ENCODE results near the gene HDAC5. TPM values are rescaled to one million over a fixed set of nuclear protein-coding genes. Genes with fewer than 3 reads are reported as not detected.

Gene HDAC5
- total RNA-seq, 1 experiment from 2014 or later: 16.9 TPM

- Histone ChIP-seq H3K27ac (ENCODE audit: low read depth, low read length, poor library complexity, severe bottlenecking) (no peak within 1 kb of the TSS), H3K27me3 (replicated peaks; ENCODE audit: insufficient read depth, low read depth, low read length, poor library complexity) (no peaks in the 10 kb centered on the region), H3K36me3 (ENCODE audit: insufficient read depth, low read length, poor library complexity, severe bottlenecking) (no peaks in the 10 kb centered on the region), H3K4me1 (ENCODE audit: insufficient read depth, low read length, poor library complexity, severe bottlenecking) (no peaks in the 10 kb centered on the region), H3K9me3 (ENCODE audit: low read depth, low read length, poor library complexity, severe bottlenecking) (no peaks in the 10 kb centered on the region), H3K4me3 (ENCODE audit: low read depth, low read length, poor library complexity, severe bottlenecking) (no peak within 1 kb of the TSS)
- CTCF ChIA-PET: interaction anchor here (0.6 kb wide), 2 partner anchors 1002 to 1487 kb away, joined by 4 to 17 read pairs; no protein-coding TSS in a partner anchor
- intact Hi-C loops (cut with micrococcal nuclease; ENCODE audit: unreplicated experiment): loop anchor here (5.0 kb wide), 1 partner anchor 228 kb away; the partner anchor contains the start of gene PPY
- no TSS peak for BruUV-seq (replicated peaks)
- no peak for DNase-seq (ENCODE audit: low spot score)
- no peak for TF ChIP-seq EZH2 (IDR thresholded peaks at IDR 0.05; ENCODE audit: borderline replicate concordance, low read depth, low read length, poor library complexity, severe bottlenecking)
- no peak for TF ChIP-seq CTCF (conservative IDR thresholded peaks at IDR 0.05; ENCODE audit: low read depth, low read length)
- POLR2A ChIA-PET (ENCODE audit: low non-redundant PET): no interaction called here
Observed at GRCh38 chr17:44170499-44171201, 47.2 kb upstream of the HDAC5 start, which contains the start of gene ASB16. TSS of gene ASB16 (plus strand) at chr17:44170704. CDS start at chr17:44170790, 86 bp downstream.

- Histone ChIP-seq H3K4me1 (ENCODE audit: insufficient read depth, low read length, poor library complexity, severe bottlenecking) (no peaks in the 10 kb centered on the region), H3K27me3 (replicated peaks; ENCODE audit: insufficient read depth, low read depth, low read length, poor library complexity) (no peaks in the 10 kb centered on the region), H3K36me3 (ENCODE audit: insufficient read depth, low read length, poor library complexity, severe bottlenecking) (no peaks in the 10 kb centered on the region), H3K4me3 (ENCODE audit: low read depth, low read length, poor library complexity, severe bottlenecking) (no peak overlapping the region), H3K27ac (ENCODE audit: low read depth, low read length, poor library complexity, severe bottlenecking) (no peak overlapping the region), H3K9me3 (ENCODE audit: low read depth, low read length, poor library complexity, severe bottlenecking) (no peaks in the 10 kb centered on the region)
- intact Hi-C loops (cut with micrococcal nuclease; ENCODE audit: unreplicated experiment): loop anchor here (5.0 kb wide), 1 partner anchor 228 kb away; the partner anchor contains the start of gene PPY
- CTCF ChIA-PET: no interaction called here
- no peak for DNase-seq (ENCODE audit: low spot score)
- POLR2A ChIA-PET (ENCODE audit: low non-redundant PET): no interaction called here
- TF ChIP-seq CTCF (conservative IDR thresholded peaks at IDR 0.05; ENCODE audit: low read depth, low read length): no peak
- no peak for TF ChIP-seq EZH2 (IDR thresholded peaks at IDR 0.05; ENCODE audit: borderline replicate concordance, low read depth, low read length, poor library complexity, severe bottlenecking)
- BruUV-seq (replicated peaks): no TSS peak
Observed at GRCh38 chr17:44170135-44170498, 46.7 kb upstream of the HDAC5 start.

GRCh38 chr17:44167181-44167861 lies 43.9 kb upstream of the HDAC5 start:
- H3K27me3 ChIP-seq (replicated peaks; ENCODE audit: insufficient read depth, low read depth, low read length, poor library complexity): no peaks in the 10 kb centered on the region
- POLR2A ChIA-PET (ENCODE audit: low non-redundant PET): no interaction called here

More at GRCh38 chr17:44167181-44167861, 43.9 kb upstream of the HDAC5 start:
- Histone ChIP-seq H3K4me3 (ENCODE audit: low read depth, low read length, poor library complexity, severe bottlenecking) (no peak overlapping the region), H3K9me3 (ENCODE audit: low read depth, low read length, poor library complexity, severe bottlenecking) (no peaks in the 10 kb centered on the region), H3K36me3 (ENCODE audit: insufficient read depth, low read length, poor library complexity, severe bottlenecking) (peaks cover under 1% of the 10 kb centered on the region), H3K27ac (ENCODE audit: low read depth, low read length, poor library complexity, severe bottlenecking) (no peak overlapping the region), H3K4me1 (ENCODE audit: insufficient read depth, low read length, poor library complexity, severe bottlenecking) (no peaks in the 10 kb centered on the region)
- CTCF ChIA-PET: interaction anchor here (0.6 kb wide), 2 partner anchors 211 to 223 kb away, joined by 3 to 7 read pairs; no protein-coding TSS in a partner anchor
- intact Hi-C loops (cut with micrococcal nuclease; ENCODE audit: unreplicated experiment): no loop called here
- no peak for DNase-seq (ENCODE audit: low spot score)
- no peak for TF ChIP-seq EZH2 (IDR thresholded peaks at IDR 0.05; ENCODE audit: borderline replicate concordance, low read depth, low read length, poor library complexity, severe bottlenecking)
- no peak for TF ChIP-seq CTCF (conservative IDR thresholded peaks at IDR 0.05; ENCODE audit: low read depth, low read length)
- BruUV-seq (replicated peaks): no TSS peak
